Measurements from ENCODE around the gene CFAP46.

Gene CFAP46

DNA sequence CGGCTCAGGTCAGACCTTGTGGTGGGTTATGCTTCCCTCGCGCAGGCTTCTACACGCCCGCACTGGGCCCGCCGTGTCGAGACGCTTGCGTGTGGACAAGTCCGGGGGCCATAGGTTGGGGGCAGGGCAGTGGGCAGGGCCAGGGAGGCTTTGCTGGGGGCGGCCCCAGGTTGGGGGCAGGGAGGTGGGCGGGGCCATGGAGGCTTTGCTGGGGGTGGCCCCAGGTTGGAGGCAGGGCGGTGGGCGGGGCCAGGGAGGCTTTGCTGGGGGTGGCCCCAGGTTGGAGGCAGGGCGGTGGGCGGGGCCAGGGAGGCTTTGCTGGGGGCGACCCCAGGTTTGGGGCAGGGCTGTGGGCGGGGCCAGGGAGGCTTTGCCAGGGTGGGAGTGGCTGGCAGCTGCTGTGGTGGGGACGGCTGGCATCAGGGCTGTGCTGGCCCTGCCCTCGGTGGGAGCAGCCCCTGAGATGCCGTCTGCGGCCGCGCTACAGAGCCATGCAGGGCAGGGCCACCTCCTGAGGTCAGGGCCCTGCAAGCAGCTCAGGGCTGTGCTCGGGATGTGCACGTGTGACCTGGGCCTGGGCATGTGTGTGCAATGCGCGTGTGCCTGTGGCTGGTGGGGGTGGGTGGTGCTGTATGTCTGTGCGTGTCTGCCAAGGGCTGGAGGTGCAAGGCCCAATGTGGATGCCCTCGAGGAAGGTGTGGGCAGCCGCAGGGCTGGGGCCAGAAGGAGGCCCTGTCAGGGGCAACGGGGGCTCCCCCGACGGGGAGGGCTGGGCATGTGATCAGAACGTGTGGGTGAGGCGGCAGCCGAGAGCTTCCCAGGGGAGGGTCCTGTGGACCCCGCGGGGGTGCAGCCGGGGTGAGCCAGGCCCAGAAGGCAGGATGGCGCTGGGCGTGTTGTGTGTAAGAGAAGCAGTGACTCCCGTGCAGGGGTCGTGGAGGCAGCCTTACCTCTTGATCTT lies 84.0 kb downstream of the CFAP46 start:
- H3K4me1 ChIP-seq (ENCODE audit: control insufficient read depth in 1 of 2, insufficient read depth in 1 of 2, low read depth in 1 of 2, low read length in 1 of 2), result no peaks in the 10 kb centered on the region
- TF ChIP-seq, protein P1, sequence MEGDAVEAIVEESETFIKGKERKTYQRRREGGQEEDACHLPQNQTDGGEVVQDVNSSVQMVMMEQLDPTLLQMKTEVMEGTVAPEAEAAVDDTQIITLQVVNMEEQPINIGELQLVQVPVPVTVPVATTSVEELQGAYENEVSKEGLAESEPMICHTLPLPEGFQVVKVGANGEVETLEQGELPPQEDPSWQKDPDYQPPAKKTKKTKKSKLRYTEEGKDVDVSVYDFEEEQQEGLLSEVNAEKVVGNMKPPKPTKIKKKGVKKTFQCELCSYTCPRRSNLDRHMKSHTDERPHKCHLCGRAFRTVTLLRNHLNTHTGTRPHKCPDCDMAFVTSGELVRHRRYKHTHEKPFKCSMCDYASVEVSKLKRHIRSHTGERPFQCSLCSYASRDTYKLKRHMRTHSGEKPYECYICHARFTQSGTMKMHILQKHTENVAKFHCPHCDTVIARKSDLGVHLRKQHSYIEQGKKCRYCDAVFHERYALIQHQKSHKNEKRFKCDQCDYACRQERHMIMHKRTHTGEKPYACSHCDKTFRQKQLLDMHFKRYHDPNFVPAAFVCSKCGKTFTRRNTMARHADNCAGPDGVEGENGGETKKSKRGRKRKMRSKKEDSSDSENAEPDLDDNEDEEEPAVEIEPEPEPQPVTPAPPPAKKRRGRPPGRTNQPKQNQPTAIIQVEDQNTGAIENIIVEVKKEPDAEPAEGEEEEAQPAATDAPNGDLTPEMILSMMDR (IDR thresholded peaks at IDR 0.05), result no peak
- H3K9me3 ChIP-seq, result no peaks in the 10 kb centered on the region
- H3K4me3 ChIP-seq (ENCODE audit: low read depth in 1 of 2, low read length in 1 of 2), result no peak overlapping the region
- no peak overlapping the region for H3K27ac ChIP-seq
- H3K36me3 ChIP-seq, result no peaks in the 10 kb centered on the region
- H3K27me3 ChIP-seq, result peaks cover 39% of the 10 kb centered on the region

DNA sequence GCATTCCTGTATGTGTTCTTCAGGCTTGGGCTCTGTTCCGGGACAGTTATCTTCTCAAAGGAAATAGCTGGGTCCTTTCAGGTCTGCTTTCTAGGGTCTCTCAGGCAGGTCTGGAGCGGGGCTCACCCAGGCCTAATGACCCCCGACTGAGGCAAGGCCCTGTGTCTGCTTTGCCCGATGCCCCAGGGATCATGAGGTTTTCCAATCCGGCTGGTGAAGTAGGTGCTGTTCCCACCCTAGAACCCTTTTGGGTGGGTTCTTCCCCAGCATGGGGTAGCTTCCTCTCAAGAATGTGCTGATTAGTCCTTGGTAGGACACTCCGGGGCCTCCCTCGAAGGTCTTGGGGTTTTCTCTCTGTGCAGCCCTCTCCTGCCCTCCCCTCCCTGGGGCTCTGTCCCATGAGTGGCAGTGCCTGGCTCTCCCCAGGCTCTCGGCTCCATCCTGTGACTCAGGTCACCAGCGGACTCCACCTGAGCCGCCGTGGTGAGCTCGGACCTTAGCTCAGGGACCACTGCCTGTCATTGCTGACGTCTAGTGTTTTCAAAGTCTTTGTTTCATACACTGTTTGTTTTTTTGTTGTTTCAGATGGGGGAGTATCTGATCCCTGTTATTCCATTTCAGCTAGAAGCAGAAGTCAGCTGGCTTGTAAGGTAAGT lies 85.4 kb downstream of the CFAP46 start:
- TF ChIP-seq, protein P1 (IDR thresholded peaks at IDR 0.05), result no peak
- H3K27me3 ChIP-seq, result peaks cover 25% of the 10 kb centered on the region
- H3K27ac ChIP-seq, result no peak overlapping the region
- no peaks in the 10 kb centered on the region for H3K36me3 ChIP-seq
- H3K4me1 ChIP-seq (ENCODE audit: control insufficient read depth in 1 of 2, insufficient read depth in 1 of 2, low read depth in 1 of 2, low read length in 1 of 2), result no peaks in the 10 kb centered on the region
- H3K9me3 ChIP-seq, result no peaks in the 10 kb centered on the region
- no peak overlapping the region for H3K4me3 ChIP-seq (ENCODE audit: low read depth in 1 of 2, low read length in 1 of 2)

DNA sequence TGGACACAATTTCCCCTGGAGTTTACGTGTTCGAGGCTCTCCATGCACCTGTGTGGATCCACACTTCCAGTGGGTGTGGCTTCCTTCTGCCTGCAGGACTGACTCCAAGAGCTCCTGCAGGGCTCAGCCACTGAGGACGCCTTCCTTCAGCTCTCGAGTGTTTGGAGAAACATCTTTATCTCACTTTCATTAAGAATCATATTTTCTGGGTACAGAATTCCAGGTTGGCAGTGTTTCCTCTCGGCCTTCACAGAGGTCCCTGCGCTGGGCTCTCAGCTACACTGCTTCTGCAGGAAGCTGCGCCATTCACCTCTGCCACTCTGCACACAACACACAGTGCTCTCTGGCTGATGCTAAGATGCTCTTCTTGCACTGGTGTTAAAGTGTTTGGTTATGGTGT lies 86.5 kb downstream of the CFAP46 start:
- H3K36me3 ChIP-seq, result no peaks in the 10 kb centered on the region
- TF ChIP-seq, protein P1 (IDR thresholded peaks at IDR 0.05), result no peak

DNA sequence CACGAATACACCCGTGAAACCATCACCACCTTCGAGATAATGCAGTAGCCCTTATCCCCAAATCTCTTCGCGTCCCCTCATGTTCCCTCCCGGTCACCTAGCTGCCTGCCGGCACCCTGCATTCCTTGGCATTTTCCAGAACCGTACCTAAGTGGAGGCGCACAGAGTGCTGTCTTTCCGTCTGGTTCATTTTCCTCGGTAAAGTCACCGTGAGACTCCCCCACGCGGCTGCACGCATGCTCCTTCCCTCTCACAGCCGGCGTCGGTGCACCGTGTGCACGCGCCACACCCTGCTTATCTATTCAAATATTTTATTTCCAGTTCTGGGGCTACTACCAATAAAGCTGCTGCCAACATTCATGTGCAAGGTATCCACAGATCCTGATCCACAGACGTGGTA lies 90.9 kb downstream of the CFAP46 start:
- Histone ChIP-seq H3K4me1 (ENCODE audit: control insufficient read depth in 1 of 2, insufficient read depth in 1 of 2, low read depth in 1 of 2, low read length in 1 of 2) (no peaks in the 10 kb centered on the region), H3K36me3 (no peaks in the 10 kb centered on the region), H3K27ac (no peak overlapping the region), H3K27me3 (peaks cover 43% of the 10 kb centered on the region), H3K4me3 (ENCODE audit: low read depth in 1 of 2, low read length in 1 of 2) (no peak overlapping the region), H3K9me3 (no peaks in the 10 kb centered on the region)
- TF ChIP-seq, protein P1 (IDR thresholded peaks at IDR 0.05), result no peak

More for the DNA sequence above, 86.5 kb downstream of the CFAP46 start:
- Histone ChIP-seq H3K27ac (no peak overlapping the region), H3K4me1 (ENCODE audit: control insufficient read depth in 1 of 2, insufficient read depth in 1 of 2, low read depth in 1 of 2, low read length in 1 of 2) (no peaks in the 10 kb centered on the region), H3K4me3 (ENCODE audit: low read depth in 1 of 2, low read length in 1 of 2) (no peak overlapping the region), H3K9me3 (no peaks in the 10 kb centered on the region), H3K27me3 (peaks cover 14% of the 10 kb centered on the region)

GRCh38 chr10:132850896-132851295 lies 91.5 kb downstream of the CFAP46 start:
- H3K27me3 ChIP-seq, result peaks cover 41% of the 10 kb centered on the region
- H3K36me3 ChIP-seq, result no peaks in the 10 kb centered on the region
- H3K4me1 ChIP-seq (ENCODE audit: control insufficient read depth in 1 of 2, insufficient read depth in 1 of 2, low read depth in 1 of 2, low read length in 1 of 2), result no peaks in the 10 kb centered on the region
- no peak overlapping the region for H3K4me3 ChIP-seq (ENCODE audit: low read depth in 1 of 2, low read length in 1 of 2)
- H3K27ac ChIP-seq, result no peak overlapping the region
- TF ChIP-seq, protein P1 (IDR thresholded peaks at IDR 0.05), result no peak
- no peaks in the 10 kb centered on the region for H3K9me3 ChIP-seq

All from neutrophil (primary cell).